Activated CD4-positive, alpha-beta T cell treated with anti-CD3 and anti-CD28 coated beads, Interleukin-10, Interleukin-2, amounts not matched to agents 100 ng/mL and 50 ng/mL, durations not matched to agents 16 hours and 8 hours (primary cell): ENCODE data around the gene NFKBIA.
"Not testable (repeated sequence)": the region's sequence is repeated elsewhere in the genome, so short reads cannot be mapped to it uniquely, and the experiment has no call there.

Experiments used
- DNase-seq: peaks from one replicate; pipeline ENCODE4 v3.0.0-alpha.2; 2020

NFKBIA gene

DNA sequence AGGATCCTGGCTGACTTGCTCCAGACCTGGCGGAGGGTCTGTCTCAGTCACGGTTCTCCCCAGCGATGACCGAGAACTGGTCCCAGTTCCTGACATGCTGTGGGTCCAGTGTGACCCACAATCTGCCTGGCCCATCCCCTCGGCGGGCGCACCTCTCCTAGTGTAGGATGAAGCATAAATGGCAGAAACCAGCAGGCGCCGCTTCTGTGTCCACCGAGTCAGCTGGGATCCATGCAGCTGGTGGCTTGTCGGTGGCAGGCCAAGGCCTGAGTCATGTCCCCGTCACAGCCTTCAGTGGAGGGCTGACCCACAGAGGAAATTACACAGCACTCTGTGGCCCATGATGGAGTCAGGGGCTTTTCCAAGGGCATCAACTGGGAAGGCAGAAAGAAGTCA, 38.5 kb downstream of the NFKBIA start:
- peak; percentile 46 for DNase-seq

DNA sequence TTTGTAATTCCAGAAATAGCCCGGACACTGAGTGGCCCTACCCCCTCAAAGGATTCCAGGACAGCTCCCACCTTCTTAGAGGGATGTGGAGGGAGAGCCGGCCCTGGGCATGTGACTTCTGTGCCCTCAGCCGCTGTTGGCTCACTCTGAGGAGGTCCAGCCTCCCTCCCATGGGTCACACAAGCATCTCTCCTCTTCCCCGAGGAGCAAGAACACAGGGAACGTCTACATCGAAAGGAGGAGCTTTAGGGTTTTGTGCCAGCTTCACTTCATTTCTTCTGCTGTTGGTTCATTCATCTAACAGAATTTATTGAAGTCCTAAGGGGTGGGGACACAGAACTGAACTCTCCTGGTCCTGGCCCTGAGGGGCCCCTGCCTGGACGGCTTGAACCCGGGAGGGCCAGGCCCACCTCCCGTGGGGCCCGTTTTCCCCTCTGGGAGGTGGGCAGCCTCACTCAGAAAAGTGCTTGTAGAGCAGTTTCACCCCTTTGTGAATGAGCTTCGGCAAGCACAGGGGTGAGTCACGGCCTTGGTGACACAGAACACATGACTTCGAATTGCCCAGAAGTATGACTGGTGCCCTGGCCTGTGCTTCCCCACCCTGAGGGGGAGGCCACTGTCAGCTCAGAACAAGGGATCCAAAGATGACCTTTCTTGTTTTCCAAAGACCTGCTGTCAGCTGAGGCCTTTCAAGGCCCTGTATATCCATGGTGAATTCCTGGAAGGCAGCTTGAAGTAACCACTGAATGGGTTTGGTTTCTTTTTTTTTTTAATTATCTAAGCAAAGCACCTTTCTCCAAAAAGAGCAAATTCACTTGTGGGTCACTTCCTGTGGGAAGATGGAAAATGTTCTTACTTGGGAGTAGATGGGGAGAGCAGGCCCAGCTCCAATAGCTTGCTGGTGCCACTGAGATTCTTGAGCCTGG, 39.2 kb downstream of the NFKBIA start:
- DNase-seq = peak; percentile 89

DNA sequence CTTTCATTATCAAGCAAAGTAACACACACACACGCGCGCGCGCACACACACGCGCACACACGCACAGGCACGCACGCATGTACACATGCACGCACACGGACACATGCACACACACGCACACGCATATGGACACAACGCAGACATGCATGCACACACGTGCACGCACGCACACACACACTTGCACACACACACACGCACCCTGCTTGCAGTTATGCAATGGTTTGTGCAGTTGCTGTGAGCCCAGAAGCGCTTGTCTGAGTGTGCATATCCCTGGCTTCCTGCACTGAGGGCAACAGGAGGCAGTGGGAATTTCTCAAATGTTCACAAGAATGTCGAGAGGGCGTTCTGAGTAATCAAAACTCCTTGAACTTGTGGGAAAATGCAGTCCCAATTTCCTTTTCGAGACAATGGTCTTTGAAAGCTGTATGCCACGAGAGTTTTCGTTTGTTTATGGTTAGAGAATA, 41.6 kb downstream of the NFKBIA start:
- no peak for DNase-seq

DNA sequence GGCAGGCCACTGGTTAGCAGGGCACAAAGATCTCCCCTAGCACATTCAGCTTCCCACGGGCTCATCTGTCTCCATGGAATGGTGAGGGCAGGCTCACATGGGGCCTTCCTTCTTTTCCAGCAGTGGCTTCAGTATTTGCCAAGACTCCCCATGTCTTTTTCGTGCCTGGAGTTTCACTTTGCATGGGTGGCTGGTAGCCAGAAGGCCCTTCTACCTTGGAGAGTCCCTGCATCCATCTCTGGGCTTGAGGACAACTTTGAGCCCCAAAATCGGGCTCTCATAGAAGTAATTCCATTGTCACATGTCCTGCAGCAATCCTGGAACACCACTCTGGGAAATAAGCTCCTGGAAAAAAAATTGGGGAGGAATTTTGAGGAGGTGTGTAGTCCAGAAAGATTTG, 42.1 kb downstream of the NFKBIA start:
- no peak for DNase-seq

DNA sequence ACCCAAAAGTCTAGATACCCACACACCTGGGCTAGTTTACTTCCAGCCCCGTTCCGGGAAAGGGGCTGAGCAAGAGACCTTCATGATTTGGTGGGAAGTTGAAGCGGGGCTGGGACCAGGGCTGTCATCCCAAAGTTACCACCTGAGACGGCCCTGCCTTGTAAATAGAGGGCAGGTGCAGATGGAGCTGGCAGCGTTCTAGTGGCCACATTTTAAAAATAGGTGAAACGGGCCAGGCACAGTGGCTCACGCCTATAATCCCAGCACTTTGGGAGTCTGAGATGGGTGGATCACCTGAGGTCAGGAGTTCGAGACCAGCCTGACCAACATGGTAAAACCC, 43.4 kb downstream of the NFKBIA start:
- DNase-seq = no peak

DNA sequence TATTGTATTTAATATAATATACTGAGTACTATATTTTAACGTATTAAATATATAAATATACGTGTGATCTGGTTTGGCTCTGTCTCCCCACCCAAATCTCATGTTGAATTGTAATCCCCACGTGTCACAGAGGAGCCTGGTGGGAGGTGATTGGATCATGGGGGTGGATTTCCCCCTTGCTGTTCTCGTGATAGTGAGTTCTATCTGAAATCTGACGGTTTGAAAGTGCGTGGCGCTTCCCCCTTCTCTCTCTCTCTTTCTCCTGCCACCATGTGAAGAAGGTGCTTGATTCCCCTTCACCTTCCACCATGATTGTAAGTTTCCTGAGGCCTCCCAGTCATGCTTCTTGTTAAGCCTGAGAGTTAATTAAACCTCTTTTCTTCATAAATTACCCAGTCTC, 44.9 kb downstream of the NFKBIA start:
- not testable (repeated sequence) for DNase-seq

DNA sequence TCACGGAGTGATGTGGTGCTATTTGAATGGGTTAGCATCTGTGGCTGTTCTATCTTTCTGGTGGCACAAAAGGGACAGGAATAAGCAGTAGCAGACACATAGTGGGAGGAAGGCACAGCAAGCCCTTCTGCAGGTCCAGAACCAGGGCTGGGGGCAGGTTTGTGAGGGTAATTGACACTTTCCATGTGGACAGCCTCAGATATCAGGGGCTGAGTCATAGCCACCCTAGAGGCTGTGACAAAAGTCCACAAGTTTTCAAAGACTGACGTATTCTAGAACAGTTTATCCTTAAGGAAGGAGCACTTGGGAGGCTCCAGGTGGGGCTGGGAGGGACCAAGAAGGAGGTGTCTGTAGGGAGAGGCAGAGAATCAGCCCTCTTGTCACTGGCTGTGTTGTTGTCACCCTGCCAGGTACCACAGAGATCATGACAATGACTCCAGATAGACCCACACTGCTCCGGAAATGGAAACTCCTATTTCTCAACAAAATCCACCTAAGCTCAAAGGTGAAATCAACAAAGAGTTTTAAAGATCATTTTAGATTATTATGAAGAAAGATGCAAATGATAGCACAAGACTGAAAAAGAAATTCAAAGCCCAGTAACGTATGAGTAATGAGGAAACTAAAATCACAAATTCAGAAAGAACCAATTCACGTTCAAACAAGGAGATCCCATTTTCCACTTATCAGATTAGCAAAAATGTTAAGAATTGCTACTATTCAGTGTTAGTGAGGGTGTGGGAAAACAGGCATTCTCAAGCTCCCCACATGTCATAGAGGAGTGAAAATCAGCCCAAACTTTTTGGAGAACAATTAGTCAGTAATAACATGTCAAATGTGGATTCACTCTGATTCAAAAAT, 48.3 kb downstream of the NFKBIA start:
- peak; percentile 44 for DNase-seq

DNA sequence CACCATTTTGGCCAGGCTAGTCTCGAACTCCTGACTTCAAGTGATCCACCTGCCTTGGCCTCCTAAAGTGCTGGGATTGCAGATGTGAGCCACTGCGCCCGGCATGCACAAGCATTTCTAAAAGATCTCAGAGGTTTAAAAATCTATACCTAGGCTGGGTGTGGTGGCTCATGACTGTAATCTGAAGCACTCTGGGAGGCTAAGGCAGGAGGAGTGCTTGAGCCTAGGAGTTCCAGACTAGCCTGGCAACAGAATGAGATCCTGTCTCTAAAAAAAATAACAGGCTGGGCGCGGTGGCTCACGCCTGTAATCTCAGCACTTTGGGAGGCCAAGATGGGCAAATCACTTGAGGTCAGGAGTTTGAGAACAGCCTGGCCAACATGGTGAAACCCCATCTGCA, 49.3 kb downstream of the NFKBIA start:
- DNase-seq = not testable (repeated sequence)

DNA sequence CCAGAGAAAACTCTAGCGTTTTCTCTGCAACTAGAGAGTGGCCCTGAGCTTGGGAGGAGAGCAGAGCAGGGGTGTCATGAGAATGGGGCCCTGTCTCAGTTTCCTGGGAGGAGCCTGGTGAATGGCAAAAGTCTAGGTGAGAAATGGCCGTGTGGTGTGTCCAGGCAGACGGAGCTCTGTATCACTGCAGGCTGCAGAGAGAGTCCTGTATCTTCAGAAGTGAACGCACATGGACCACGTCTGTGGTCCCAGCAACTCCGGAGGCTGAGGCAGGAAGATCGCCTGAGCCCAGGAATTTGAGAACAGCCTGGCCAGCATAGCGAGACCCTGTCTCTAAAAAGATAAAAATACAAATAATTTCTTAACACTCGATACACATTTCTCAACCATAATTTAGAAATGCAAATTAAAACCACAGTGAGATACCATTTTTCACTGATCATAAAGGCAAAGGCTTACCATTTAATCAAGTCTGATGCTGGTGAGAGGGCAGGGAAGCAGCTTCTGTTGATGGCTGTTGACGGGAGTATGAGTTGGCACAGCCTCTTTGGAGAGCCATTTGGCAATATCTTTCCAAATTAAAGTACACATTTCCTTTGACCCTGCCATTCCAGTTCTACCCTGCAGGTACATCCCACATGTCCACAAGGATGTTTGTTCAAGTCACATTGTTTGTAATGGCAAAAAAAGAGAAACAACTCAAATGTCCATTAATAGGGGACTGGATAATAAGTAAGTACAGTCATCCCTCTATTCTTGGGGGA, 51.0 kb downstream of the NFKBIA start:
- DNase-seq = no peak

DNA sequence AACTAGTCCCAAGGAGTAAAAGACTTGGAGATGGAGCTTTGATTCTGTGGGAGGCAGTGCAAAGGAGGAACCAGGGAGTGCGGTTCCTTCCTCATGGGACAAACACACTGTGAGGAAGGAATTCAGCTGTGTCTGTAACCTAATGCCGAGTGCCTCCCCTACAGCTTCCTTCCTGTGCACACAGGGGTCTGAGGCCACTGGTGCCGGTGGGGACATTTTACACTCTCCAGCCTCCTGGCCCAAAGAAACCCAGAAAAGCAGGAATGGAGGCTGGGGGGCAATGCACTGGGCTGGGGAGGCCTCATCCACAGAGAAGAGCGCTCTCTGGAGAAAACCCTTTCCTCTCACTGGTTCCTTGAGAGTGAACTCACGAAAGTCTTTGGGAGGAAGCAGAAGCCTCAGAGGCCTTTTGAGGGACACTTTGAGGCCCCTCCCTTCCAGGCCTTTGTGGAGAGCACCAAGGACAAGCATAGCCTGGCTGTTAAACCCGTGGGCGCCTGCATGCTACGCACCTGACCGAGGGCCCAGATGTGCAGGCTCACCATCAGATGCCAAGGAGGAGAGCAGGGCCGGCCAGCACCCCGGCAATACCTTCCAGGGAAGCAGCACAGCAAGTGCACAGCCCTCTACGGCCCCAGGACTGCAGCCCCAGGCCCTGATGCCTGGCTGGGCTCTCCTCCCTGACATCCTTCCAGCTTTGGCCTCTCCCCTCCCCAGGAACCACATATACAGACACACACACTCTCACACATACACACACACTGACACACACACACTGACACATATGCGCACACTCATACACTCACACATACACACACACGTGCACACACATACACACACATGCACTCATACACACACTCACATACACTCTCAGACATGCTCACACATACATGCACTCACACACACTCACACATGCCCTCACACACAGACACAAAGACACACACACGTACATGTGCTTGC, 52.0 kb downstream of the NFKBIA start:
- DNase-seq = no peak

DNA sequence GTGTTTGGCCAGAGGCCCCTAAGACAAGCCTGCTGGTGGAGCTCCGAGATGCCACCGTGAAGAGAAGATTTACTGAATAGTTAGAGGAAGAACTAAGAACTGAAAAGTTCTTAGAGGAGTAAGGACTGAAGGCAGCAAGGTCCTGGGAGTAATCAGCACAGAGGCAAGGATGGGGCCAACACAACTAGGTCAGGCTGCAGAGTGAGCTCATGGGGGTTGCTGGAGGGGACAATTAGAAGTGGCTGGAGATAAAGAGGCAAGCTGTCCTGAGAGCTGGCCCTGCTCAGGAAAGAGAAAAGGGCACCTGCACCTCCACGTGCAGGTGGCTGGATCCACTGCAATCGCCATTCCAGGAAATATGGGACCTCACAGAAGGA, 52.7 kb downstream of the NFKBIA start:
- DNase-seq = no peak
